Measurements from ENCODE around the gene SPANXN3. TPM values are rescaled to one million over a fixed set of nuclear protein-coding genes. Genes with fewer than 3 reads are reported as not detected.

The SPANXN3 gene
- total and polyA plus RNA-seq, 4 donors: not detected

- 75% methylated on average over 3 of the region's 3 CpGs for WGBS
- no peak overlapping the region for H3K27ac ChIP-seq (ENCODE audit: low read depth in 1 of 2, low read length in 2 of 2)
- no peak for DNase-seq (ENCODE audit: low spot score)
These were observed 55.7 kb downstream of the SPANXN3 start for GRCh38 chrX:143461606-143462005.

More at GRCh38 chrX:143461606-143462005, 55.7 kb downstream of the SPANXN3 start:
- no peak overlapping the region for H3K9ac ChIP-seq (ENCODE audit: low read depth in 1 of 2, low read length in 2 of 2)
- no peaks in the 10 kb centered on the region for H3K4me1 ChIP-seq (ENCODE audit: control insufficient read depth in 4 of 4, insufficient read depth in 4 of 4, low read length in 3 of 4)
- peaks cover 0 to 2% (median 0%) of the 10 kb centered on the region in 4 donors for H3K9me3 ChIP-seq (ENCODE audit: control insufficient read depth in 4 of 4, low read length in 3 of 4)
- H3K27me3 ChIP-seq (ENCODE audit: control insufficient read depth in 4 of 4, insufficient read depth in 4 of 4, low read length in 3 of 4): peaks cover 0 to 2% (median 0%) of the 10 kb centered on the region in 4 donors
- no peak for TF ChIP-seq MAX (IDR thresholded peaks at IDR 0.05)
- TF ChIP-seq SP1 (IDR thresholded peaks at IDR 0.05): no peak
- TF ChIP-seq ATF3 (IDR thresholded peaks at IDR 0.05): no peak
- no peak for TF ChIP-seq TAF1 (conservative IDR thresholded peaks at IDR 0.05)
- no peak for TF ChIP-seq HNF4G (IDR thresholded peaks at IDR 0.05)
- TF ChIP-seq RAD21 (IDR thresholded peaks at IDR 0.05): no peak
- TF ChIP-seq FOXA2 (IDR thresholded peaks at IDR 0.05): no peak
- TF ChIP-seq REST (IDR thresholded peaks at IDR 0.05): no peak
- no peak for TF ChIP-seq NR2F2 (IDR thresholded peaks at IDR 0.05)
- H3K36me3 ChIP-seq (ENCODE audit: control insufficient read depth in 4 of 4, insufficient read depth in 3 of 4, low read depth in 1 of 4, low read length in 3 of 4): no peaks in the 10 kb centered on the region
- no peak overlapping the region for H3K4me3 ChIP-seq (ENCODE audit: low read depth in 1 of 3, low read length in 3 of 3)

Other genes with a start within 250 kb of the SPANXN3 start
- under 1 TPM; 0.08 to 0.28 TPM for gene SLITRK4, start 118.6 kb upstream of the SPANXN3 start, total RNA-seq
- under 1 TPM in 1 of 2 donors, not detected in 1; 0.03 TPM for gene SLITRK4, start 118.6 kb upstream of the SPANXN3 start, polyA plus RNA-seq
- not detected for gene SPANXN2, start 203.3 kb upstream of the SPANXN3 start, total RNA-seq
- gene SPANXN2, start 203.3 kb upstream of the SPANXN3 start, polyA plus RNA-seq: not detected

All from liver (tissue), 9 donors.